Osteocyte (in vitro differentiated cells): Measurements from ENCODE around the gene LOXHD1. TPM values are rescaled to one million over a fixed set of nuclear protein-coding genes. Genes with fewer than 3 reads are reported as not detected.

Experiments used
- DNase-seq: peaks from one replicate; pipeline ENCODE4 v3.0.0; 2021; ENCODE audit warnings: mixed read lengths; ENCODE audit not compliant: unreplicated experiment; ENCODE audit errors: extremely low spot score
- H3K27ac Mint-ChIP-seq: one replicate; pipeline ENCODE4 v1.8.0; 2021; ENCODE audit warnings: mild to moderate bottlenecking, mixed read lengths; ENCODE audit not compliant: unreplicated experiment
- H3K27me3 Mint-ChIP-seq: one replicate; pipeline ENCODE4 v1.8.0; 2021; ENCODE audit warnings: mixed read lengths; ENCODE audit not compliant: unreplicated experiment
- H3K36me3 Mint-ChIP-seq: one replicate; pipeline ENCODE4 v1.8.0; 2021; ENCODE audit warnings: mixed read lengths; ENCODE audit not compliant: unreplicated experiment
- H3K4me1 Mint-ChIP-seq: one replicate; pipeline ENCODE4 v1.8.0; 2021; ENCODE audit warnings: mixed read lengths; ENCODE audit not compliant: unreplicated experiment
- H3K4me3 Mint-ChIP-seq: one replicate; pipeline ENCODE4 v1.8.0; 2021; ENCODE audit warnings: mild to moderate bottlenecking, moderate library complexity, mixed read lengths; ENCODE audit not compliant: unreplicated experiment
- H3K9me3 Mint-ChIP-seq: one replicate; pipeline ENCODE4 v1.8.0; 2021; ENCODE audit warnings: mixed read lengths; ENCODE audit not compliant: unreplicated experiment
- total RNA-seq: library from RNA; stranded (reverse); gene quantifications from 2 replicates; pipeline ENCODE4 v1.2.1, GENCODE V29; 2021
- TF ChIP-seq, protein P1 (sequence below): fragments of 200-600 bp; sonication (generic); IDR thresholded peaks from 2 replicates; pipeline ENCODE4 v1.5.0; 2021; ENCODE audit warnings: antibody characterized with exemption, mild to moderate bottlenecking, moderate library complexity

The LOXHD1 gene
- total RNA-seq, 1 donor from 2014 or later, result not detected

- Mint-ChIP-seq H3K4me1 (no peaks in the 10 kb centered on the region), H3K4me3 (no peak overlapping the region), H3K27me3 (peaks cover 3% of the 10 kb centered on the region), H3K36me3 (no peaks in the 10 kb centered on the region), H3K27ac (no peak overlapping the region), H3K9me3 (no peaks in the 10 kb centered on the region)
- DNase-seq, result no peak
- TF ChIP-seq, protein P1, sequence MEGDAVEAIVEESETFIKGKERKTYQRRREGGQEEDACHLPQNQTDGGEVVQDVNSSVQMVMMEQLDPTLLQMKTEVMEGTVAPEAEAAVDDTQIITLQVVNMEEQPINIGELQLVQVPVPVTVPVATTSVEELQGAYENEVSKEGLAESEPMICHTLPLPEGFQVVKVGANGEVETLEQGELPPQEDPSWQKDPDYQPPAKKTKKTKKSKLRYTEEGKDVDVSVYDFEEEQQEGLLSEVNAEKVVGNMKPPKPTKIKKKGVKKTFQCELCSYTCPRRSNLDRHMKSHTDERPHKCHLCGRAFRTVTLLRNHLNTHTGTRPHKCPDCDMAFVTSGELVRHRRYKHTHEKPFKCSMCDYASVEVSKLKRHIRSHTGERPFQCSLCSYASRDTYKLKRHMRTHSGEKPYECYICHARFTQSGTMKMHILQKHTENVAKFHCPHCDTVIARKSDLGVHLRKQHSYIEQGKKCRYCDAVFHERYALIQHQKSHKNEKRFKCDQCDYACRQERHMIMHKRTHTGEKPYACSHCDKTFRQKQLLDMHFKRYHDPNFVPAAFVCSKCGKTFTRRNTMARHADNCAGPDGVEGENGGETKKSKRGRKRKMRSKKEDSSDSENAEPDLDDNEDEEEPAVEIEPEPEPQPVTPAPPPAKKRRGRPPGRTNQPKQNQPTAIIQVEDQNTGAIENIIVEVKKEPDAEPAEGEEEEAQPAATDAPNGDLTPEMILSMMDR, result no peak
Measured at GRCh38 chr18:46688853-46689525, 32.0 kb upstream of the LOXHD1 start.

DNA sequence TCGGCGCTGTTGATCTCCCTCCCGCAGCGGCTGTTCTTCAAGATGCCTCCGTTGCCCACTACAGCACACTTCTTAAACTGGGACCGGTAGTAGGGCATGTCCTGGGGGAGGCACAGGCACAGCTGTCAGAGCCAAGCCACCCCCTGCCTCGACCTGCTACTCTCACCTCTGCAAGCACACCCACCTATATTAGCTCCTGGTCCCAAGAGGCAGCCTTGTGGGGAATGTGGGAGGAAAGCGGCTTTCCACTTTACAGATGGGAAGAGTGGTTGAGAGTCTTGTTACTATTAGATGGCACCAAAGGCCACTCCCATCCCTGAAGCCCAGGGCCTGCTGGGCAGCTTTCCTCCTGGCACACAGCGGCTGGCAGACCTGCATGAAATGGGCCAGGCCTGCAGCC, 29.2 kb upstream of the LOXHD1 start:
- DNase-seq, result no peak
- Mint-ChIP-seq H3K27me3 (no peaks in the 10 kb centered on the region), H3K27ac (no peak overlapping the region), H3K4me3 (no peak overlapping the region), H3K4me1 (no peaks in the 10 kb centered on the region), H3K9me3 (no peaks in the 10 kb centered on the region), H3K36me3 (no peaks in the 10 kb centered on the region)
- TF ChIP-seq, protein P1, result no peak

GRCh38 chr18:46683252-46683651, 26.2 kb upstream of the LOXHD1 start:
- Mint-ChIP-seq H3K4me1 (no peaks in the 10 kb centered on the region), H3K4me3 (no peak overlapping the region), H3K27ac (no peak overlapping the region), H3K27me3 (no peaks in the 10 kb centered on the region), H3K9me3 (no peaks in the 10 kb centered on the region), H3K36me3 (no peaks in the 10 kb centered on the region)
- TF ChIP-seq, protein P1, result no peak
- no peak for DNase-seq

DNA sequence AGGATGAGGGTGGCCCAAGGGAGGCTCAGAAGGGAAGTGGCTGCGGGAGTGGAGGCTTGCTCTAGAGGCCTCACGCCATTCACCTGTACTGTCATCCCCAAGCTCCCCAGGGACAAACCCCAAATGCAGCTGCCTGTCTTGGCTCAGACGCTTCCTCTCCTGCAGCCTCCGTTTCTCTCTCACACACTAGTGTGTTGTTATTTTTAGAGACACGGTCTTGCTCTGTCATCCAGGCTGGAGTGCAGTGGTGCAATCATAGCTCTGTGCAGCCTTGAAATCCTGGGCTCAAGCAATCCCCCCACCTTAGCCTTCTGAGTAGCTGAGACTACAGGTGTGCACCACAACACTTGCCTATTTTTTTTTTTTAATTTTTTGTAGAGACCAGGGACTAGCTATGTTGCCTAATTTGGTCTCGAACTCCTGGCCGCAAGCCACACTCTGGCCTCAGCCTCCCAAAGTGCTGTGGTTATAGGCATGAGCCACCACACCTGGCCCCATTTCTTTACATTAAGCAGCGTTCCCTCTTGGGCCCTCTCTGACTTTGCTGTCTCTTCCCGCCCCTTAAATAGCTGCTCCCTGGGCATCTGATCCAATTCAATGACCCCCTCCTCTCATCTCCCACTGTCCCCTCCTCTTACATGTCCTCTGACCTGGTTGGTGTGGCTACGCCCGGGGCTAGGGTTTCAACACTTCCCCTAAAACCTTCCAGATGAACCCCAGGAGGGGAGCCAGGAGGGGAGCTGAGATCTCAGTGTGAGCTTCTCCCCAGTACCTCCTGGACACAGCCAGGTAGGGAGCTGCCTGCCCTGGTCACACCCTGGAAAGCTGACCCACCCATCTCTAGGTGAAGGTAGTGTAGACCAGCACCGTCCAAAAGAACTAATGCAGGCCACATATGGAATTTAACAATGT, 24.0 kb upstream of the LOXHD1 start:
- H3K27ac Mint-ChIP-seq, result no peak overlapping the region
- H3K36me3 Mint-ChIP-seq, result no peaks in the 10 kb centered on the region
- TF ChIP-seq, protein P1, result no peak
- no peaks in the 10 kb centered on the region for H3K4me1 Mint-ChIP-seq
- no peaks in the 10 kb centered on the region for H3K9me3 Mint-ChIP-seq
- peaks cover 3% of the 10 kb centered on the region for H3K27me3 Mint-ChIP-seq
- no peak for DNase-seq
- H3K4me3 Mint-ChIP-seq, result no peak overlapping the region
